ENCODE measurements around the gene SLC34A3. TPM values are rescaled to one million over a fixed set of nuclear protein-coding genes. Genes with fewer than 3 reads are reported as not detected.

Gene SLC34A3
- total RNA-seq, 2 donors from 2014 or later: 0.54 TPM; not detected in 1

GRCh38 chr9:137211532-137211931 lies 19.2 kb upstream of the SLC34A3 start:
- no peak for DNase-seq (ENCODE audit: low spot score)
- Histone ChIP-seq H3K36me3 (no peaks in the 10 kb centered on the region), H3K27me3 (replicated peaks; ENCODE audit: insufficient read depth) (no peaks in the 10 kb centered on the region), H3K4me1 (ENCODE audit: control insufficient read depth in 1 of 2, low read depth in 2 of 2) (peaks cover 3 to 4% of the 10 kb centered on the region in 2 donors), H3K4me3 (no peak overlapping the region), H3K9me3 (no peaks in the 10 kb centered on the region), H3K27ac (no peak overlapping the region)
- no peak for TF ChIP-seq CTCF (IDR thresholded peaks at IDR 0.05)
- ATAC-seq (ENCODE audit: insufficient number of reproducible peaks, low FRiP score, low read depth): no peak

DNA sequence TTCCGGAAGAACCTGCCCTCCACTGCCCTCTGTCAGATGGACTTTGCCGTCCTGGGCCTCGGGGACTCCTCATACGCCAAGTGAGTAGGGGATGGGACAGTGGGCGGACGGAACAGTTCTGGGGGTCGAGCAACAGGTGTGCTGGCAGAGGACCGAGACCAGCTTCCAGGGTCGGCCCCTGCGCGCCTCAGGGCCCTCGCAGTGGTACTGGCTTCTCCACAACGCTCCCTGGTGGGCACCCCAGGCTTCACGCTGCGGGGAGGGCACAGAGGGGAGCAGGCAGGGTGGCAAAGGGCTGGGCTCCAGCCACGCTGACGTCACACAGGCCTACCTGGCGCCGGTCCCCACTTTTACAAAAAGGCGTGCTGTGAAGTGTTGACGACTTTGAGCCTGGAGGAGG lies 18.2 kb upstream of the SLC34A3 start:
- H3K27me3 ChIP-seq (replicated peaks; ENCODE audit: insufficient read depth): no peaks in the 10 kb centered on the region
- no peaks in the 10 kb centered on the region for H3K36me3 ChIP-seq
- no peak for ATAC-seq (ENCODE audit: insufficient number of reproducible peaks, low FRiP score, low read depth)
- TF ChIP-seq CTCF (IDR thresholded peaks at IDR 0.05): no peak
- H3K4me3 ChIP-seq: no peak overlapping the region
- H3K9me3 ChIP-seq: no peaks in the 10 kb centered on the region
- no peak for DNase-seq (ENCODE audit: low spot score)
- H3K27ac ChIP-seq: no peak overlapping the region
- H3K4me1 ChIP-seq (ENCODE audit: control insufficient read depth in 1 of 2, low read depth in 2 of 2): no peaks in the 10 kb centered on the region

DNA sequence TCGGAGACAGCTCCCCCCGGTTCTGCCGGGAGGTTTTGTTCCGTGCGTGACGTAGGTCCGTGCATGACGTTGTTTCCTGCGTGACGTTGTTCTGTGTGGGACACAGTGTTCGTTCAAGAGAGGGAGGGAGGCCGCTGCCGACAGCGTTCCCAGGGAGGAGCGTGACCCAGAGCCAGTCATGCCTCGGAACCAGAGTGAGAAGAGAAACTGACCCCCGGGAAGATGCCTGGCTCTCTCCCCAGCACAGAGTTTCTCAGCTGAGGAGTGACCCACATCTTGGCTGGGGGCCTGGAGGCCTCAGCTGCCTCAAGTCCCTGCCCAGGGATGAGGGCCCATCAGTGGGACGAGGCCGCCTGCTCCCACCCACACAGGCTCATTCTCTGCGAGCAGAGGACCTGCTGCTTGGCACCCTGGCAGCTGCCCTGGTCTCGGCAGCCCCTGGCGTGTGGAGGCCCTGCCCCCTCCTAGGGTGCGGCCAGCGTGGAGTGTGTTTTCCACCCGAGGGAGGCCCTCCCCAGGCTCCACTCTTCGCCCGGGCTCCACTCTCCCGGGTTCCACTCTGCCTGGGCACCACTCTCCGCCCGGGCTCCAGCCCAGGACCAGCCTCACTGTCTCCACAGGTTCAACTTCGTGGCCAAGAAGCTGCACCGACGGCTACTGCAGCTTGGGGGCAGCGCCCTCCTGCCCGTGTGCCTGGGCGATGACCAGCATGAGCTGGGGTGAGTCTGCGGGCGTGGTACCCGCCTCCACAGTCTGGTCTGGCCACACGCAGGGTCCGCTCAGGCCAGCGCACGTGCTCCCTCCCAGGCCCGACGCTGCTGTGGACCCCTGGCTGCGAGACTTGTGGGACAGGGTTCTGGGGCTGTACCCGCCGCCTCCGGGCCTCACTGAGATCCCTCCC lies 17.3 kb upstream of the SLC34A3 start:
- ATAC-seq (ENCODE audit: insufficient number of reproducible peaks, low FRiP score, low read depth): no peak
- no peak overlapping the region for H3K27ac ChIP-seq
- H3K36me3 ChIP-seq: no peaks in the 10 kb centered on the region

GRCh38 chr9:137214620-137215019 lies 16.1 kb upstream of the SLC34A3 start:
- no peak for TF ChIP-seq CTCF (IDR thresholded peaks at IDR 0.05)
- H3K4me3 ChIP-seq: no peak overlapping the region
- H3K9me3 ChIP-seq: no peaks in the 10 kb centered on the region
- DNase-seq (ENCODE audit: low spot score) (no peak), ATAC-seq (ENCODE audit: insufficient number of reproducible peaks, low FRiP score, low read depth) (no peak)
- H3K27ac ChIP-seq: no peak overlapping the region
- H3K36me3 ChIP-seq: no peaks in the 10 kb centered on the region
- no peaks in the 10 kb centered on the region for H3K27me3 ChIP-seq (replicated peaks; ENCODE audit: insufficient read depth)
- no peaks in the 10 kb centered on the region for H3K4me1 ChIP-seq (ENCODE audit: control insufficient read depth in 1 of 2, low read depth in 2 of 2)

More for the DNA sequence above, 17.3 kb upstream of the SLC34A3 start:
- TF ChIP-seq CTCF (IDR thresholded peaks at IDR 0.05): no peak
- DNase-seq (ENCODE audit: low spot score): no peak
- Histone ChIP-seq H3K27me3 (replicated peaks; ENCODE audit: insufficient read depth) (no peaks in the 10 kb centered on the region), H3K4me3 (no peak overlapping the region), H3K9me3 (no peaks in the 10 kb centered on the region), H3K4me1 (ENCODE audit: control insufficient read depth in 1 of 2, low read depth in 2 of 2) (no peaks in the 10 kb centered on the region)

DNA sequence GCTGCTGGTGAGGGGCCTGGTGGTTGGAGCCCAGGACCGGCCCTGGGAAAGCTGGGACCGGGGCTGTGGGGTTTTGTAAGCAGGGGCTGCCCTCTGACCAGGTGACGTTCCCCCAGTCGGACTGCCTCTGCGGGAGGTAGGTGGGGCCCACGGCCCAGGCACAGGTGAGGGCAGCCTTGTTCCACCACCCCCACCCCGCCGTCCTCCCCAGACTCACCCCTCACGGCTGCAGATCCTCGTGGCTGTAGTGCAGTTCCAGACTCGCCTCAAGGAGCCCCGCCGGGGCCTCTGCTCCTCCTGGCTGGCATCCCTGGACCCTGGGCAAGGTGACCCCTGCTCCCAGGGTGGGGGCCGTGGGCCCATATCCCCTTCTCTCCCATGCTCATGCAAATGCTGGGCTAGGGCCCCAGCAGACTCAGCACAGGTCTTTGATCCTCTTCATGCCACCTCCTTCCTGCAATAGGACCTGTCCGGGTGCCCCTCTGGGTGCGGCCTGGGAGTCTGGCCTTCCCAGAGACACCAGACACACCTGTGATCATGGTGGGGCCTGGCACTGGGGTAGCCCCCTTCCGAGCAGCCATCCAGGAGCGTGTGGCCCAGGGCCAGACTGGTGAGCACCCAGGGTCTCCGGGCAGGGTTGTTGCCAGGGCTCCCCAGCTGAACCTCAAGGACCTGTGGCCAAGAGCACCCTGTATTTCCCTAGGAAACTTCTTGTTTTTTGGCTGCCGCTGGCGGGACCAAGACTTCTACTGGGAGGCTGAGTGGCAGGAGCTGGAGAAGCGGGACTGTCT lies 15.3 kb upstream of the SLC34A3 start:
- H3K36me3 ChIP-seq: no peaks in the 10 kb centered on the region
- no peaks in the 10 kb centered on the region for H3K9me3 ChIP-seq
- DNase-seq (ENCODE audit: low spot score) (no peak), ATAC-seq (ENCODE audit: insufficient number of reproducible peaks, low FRiP score, low read depth) (no peak)
- no peak overlapping the region for H3K27ac ChIP-seq
- H3K4me1 ChIP-seq (ENCODE audit: control insufficient read depth in 1 of 2, low read depth in 2 of 2): no peaks in the 10 kb centered on the region
- no peak overlapping the region for H3K4me3 ChIP-seq
- no peaks in the 10 kb centered on the region for H3K27me3 ChIP-seq (replicated peaks; ENCODE audit: insufficient read depth)
- no peak for TF ChIP-seq CTCF (IDR thresholded peaks at IDR 0.05)

Measured in thoracic aorta (tissue), 2 donors.